Tibial nerve (tissue), 3 donors: ENCODE results near the gene IQGAP2.

Source experiments
- CTCF ChIP-seq, 5 experiments: fragments of 200-600 bp in 3 of 5; fragments of 450-650 bp in 2 of 5; sonication (generic) in 3 of 5; IDR thresholded peaks; one replicate each; pipeline ENCODE4 v1.5.1; 2016 to 2019; ENCODE audit warnings: antibody characterized with exemption in 5 of 5, mild to moderate bottlenecking in 3 of 5, moderate library complexity in 2 of 5
- POLR2A ChIP-seq, 2 donors: fragments of 450-650 bp; IDR thresholded peaks; one replicate each; pipeline ENCODE4 v1.6.1; 2017; ENCODE audit warnings: antibody characterized with exemption in 2 of 2, mild to moderate bottlenecking in 2 of 2, moderate library complexity in 2 of 2

- TF ChIP-seq CTCF (IDR thresholded peaks at IDR 0.05), result no peak
- no peak for TF ChIP-seq POLR2A (IDR thresholded peaks at IDR 0.05)
Measured at GRCh38 chr5:76736679-76737556, 333.8 kb downstream of the IQGAP2 start.
